Suprapubic skin (tissue), 4 donors: ENCODE results near the gene TREML2. TPM values are rescaled to one million over a fixed set of nuclear protein-coding genes. Genes with fewer than 3 reads are reported as not detected.
"Not testable (repeated sequence)": the region's sequence is repeated elsewhere in the genome, so short reads cannot be mapped to it uniquely, and the experiment has no call there.

Experiments
- DNase-seq, 2 donors: peaks; one replicate each; pipeline ENCODE4 v3.0.0-alpha.2; 2019; ENCODE audit warnings: low spot score in 2 of 2
- H3K27ac ChIP-seq: fragments of 200-600 bp; sonication (generic); one replicate; pipeline ENCODE4 v1.5.1; 2019
- H3K27me3 ChIP-seq: fragments of 200-600 bp; sonication (generic); one replicate; pipeline ENCODE4 v1.5.1; 2019
- H3K36me3 ChIP-seq: fragments of 200-600 bp; sonication (generic); one replicate; pipeline ENCODE4 v1.5.1; 2019
- H3K4me1 ChIP-seq: fragments of 200-600 bp; sonication (generic); one replicate; pipeline ENCODE4 v1.5.1; 2019
- H3K4me3 ChIP-seq: fragments of 200-600 bp; sonication (generic); one replicate; pipeline ENCODE4 v1.5.1; 2019; ENCODE audit warnings: mild to moderate bottlenecking
- H3K9me3 ChIP-seq: fragments of 200-600 bp; sonication (generic); one replicate; pipeline ENCODE4 v1.5.1; 2019
- CTCF ChIP-seq, 2 donors: fragments of 200-600 bp in 1 of 2; fragments of 450-650 bp in 1 of 2; sonication (generic) in 1 of 2; IDR thresholded peaks; one replicate each; pipeline ENCODE4 v1.5.1; 2016 to 2019; ENCODE audit warnings: antibody characterized with exemption in 2 of 2, mild to moderate bottlenecking in 1 of 2, moderate library complexity in 1 of 2
- EP300 ChIP-seq: sonication (generic); formaldehyde crosslinking; IDR thresholded peaks from one replicate; pipeline ENCODE4 v1.6.1; 2017; ENCODE audit warnings: antibody characterized with exemption
- POLR2A ChIP-seq, 2 donors: fragments of 450-650 bp; IDR thresholded peaks; one replicate each; pipeline ENCODE4 v1.6.1; 2017; ENCODE audit warnings: antibody characterized with exemption in 2 of 2, mild to moderate bottlenecking in 2 of 2, moderate library complexity in 2 of 2
- POLR2AphosphoS5 ChIP-seq, 3 donors: sonication (generic); formaldehyde crosslinking; IDR thresholded peaks; one replicate each; pipeline ENCODE4 v1.6.1; 2017; ENCODE audit warnings: antibody characterized with exemption in 3 of 3
- WGBS: methylation state at CpG from one replicate; pipeline ENCODE4 v1.1.5; 2018; 5-methylcytosine and 5-hydroxymethylcytosine counted together
- total RNA-seq, 4 donors: library from RNA; depleted of rRNA; stranded (reverse); fragments of >200 nt; gene quantifications; one replicate each; pipeline ENCODE4 v1.1.0, GENCODE V29; 2016

The TREML2 gene
- total RNA-seq = not detected

GRCh38 chr6:41200901-41201763 lies at the start of gene TREML2:
Gene TREML2, minus strand, starts transcription at chr6:41201149. Its CDS starts 141 bp downstream, at chr6:41201008.
- no peak within 1 kb of the TSS for H3K27ac ChIP-seq
- H3K9me3 ChIP-seq = no peaks in the 10 kb centered on the region
- H3K36me3 ChIP-seq = no peaks in the 10 kb centered on the region
- 70% methylated on average over 11 of the region's 12 CpGs for WGBS
- DNase-seq = no peak
- peaks cover 10% of the 10 kb centered on the region for H3K27me3 ChIP-seq
- H3K4me1 ChIP-seq = peaks cover 4% of the 10 kb centered on the region
- TF ChIP-seq POLR2A (IDR thresholded peaks at IDR 0.05) = no peak
- TF ChIP-seq CTCF (IDR thresholded peaks at IDR 0.05) = no peak
- no peak for TF ChIP-seq POLR2AphosphoS5 (IDR thresholded peaks at IDR 0.05)
- no peak for TF ChIP-seq EP300
- no peak within 1 kb of the TSS for H3K4me3 ChIP-seq

- Histone ChIP-seq H3K36me3 (no peaks in the 10 kb centered on the region), H3K27me3 (peaks cover 26% of the 10 kb centered on the region), H3K4me1 (no peaks in the 10 kb centered on the region), H3K9me3 (no peaks in the 10 kb centered on the region), H3K4me3 (no peak overlapping the region), H3K27ac (no peak overlapping the region)
- DNase-seq = no peak
- TF ChIP-seq EP300 (no peak), POLR2AphosphoS5 (IDR thresholded peaks at IDR 0.05) (no peak), POLR2A (IDR thresholded peaks at IDR 0.05) (no peak)
- WGBS = 85% methylated on average over 6 of the region's 7 CpGs
Observed at GRCh38 chr6:41247882-41248705, 47.1 kb upstream of the TREML2 start.

GRCh38 chr6:41247288-41247865 lies 46.4 kb upstream of the TREML2 start:
- WGBS = 72% methylated on average over 8 of the region's 9 CpGs
- peaks cover 28% of the 10 kb centered on the region for H3K27me3 ChIP-seq
- H3K36me3 ChIP-seq = no peaks in the 10 kb centered on the region
- DNase-seq = no peak
- no peaks in the 10 kb centered on the region for H3K4me1 ChIP-seq
- H3K9me3 ChIP-seq = no peaks in the 10 kb centered on the region
- H3K27ac ChIP-seq = no peak overlapping the region
- TF ChIP-seq POLR2AphosphoS5 (IDR thresholded peaks at IDR 0.05) = no peak
- TF ChIP-seq EP300 = no peak
- TF ChIP-seq CTCF (IDR thresholded peaks at IDR 0.05) = no peak
- no peak for TF ChIP-seq POLR2A (IDR thresholded peaks at IDR 0.05)
- no peak overlapping the region for H3K4me3 ChIP-seq

GRCh38 chr6:41246529-41246928 lies 45.6 kb upstream of the TREML2 start:
- H3K4me1 ChIP-seq, H3K9me3 ChIP-seq: not testable (repeated sequence)
- WGBS = 91% methylated on average over 4 of the region's 4 CpGs

GRCh38 chr6:41239467-41240159 lies 38.7 kb upstream of the TREML2 start:
- H3K9me3 ChIP-seq = no peaks in the 10 kb centered on the region
- H3K27ac ChIP-seq = no peak overlapping the region
- no peak for TF ChIP-seq EP300
- no peak for TF ChIP-seq CTCF (IDR thresholded peaks at IDR 0.05)
- no peak for TF ChIP-seq POLR2AphosphoS5 (IDR thresholded peaks at IDR 0.05)
- TF ChIP-seq POLR2A (IDR thresholded peaks at IDR 0.05) = no peak
- no peak overlapping the region for H3K4me3 ChIP-seq
- H3K27me3 ChIP-seq = peaks cover 63% of the 10 kb centered on the region
- H3K36me3 ChIP-seq = no peaks in the 10 kb centered on the region
- 9% methylated on average over 22 of the region's 22 CpGs for WGBS
- DNase-seq = no peak
- no peaks in the 10 kb centered on the region for H3K4me1 ChIP-seq

More at GRCh38 chr6:41246529-41246928, 45.6 kb upstream of the TREML2 start:
- not testable (repeated sequence) for DNase-seq, H3K4me3 ChIP-seq, H3K27ac ChIP-seq, H3K36me3 ChIP-seq
- peaks cover 30% of the 10 kb centered on the region for H3K27me3 ChIP-seq
